ENCODE data around the gene FUT7. TPM values are rescaled to one million over a fixed set of nuclear protein-coding genes. Genes with fewer than 3 reads are reported as not detected.

FUT7 gene
- total RNA-seq: 1 to 10 TPM; 1.3 to 1.6 TPM

- H3K36me3 Mint-ChIP-seq (ENCODE audit: low read depth): no peaks in the 10 kb centered on the region
- no peak within 1 kb of the TSS for H3K27ac Mint-ChIP-seq
- peak within 1 kb of the TSS; percentile 52 for H3K4me3 Mint-ChIP-seq
Observed at GRCh38 chr9:137031904-137032640, at the start of gene FUT7. Gene FUT7, minus strand, starts transcription at chr9:137032088. Its CDS starts 97 bp downstream, at chr9:137031991.

GRCh38 chr9:137080260-137081122, 48.6 kb upstream of the FUT7 start:
- no peak for DNase-seq
- peaks cover 6% of the 10 kb centered on the region for H3K36me3 Mint-ChIP-seq (ENCODE audit: low read depth)
- H3K9me3 Mint-ChIP-seq (ENCODE audit: low read depth): no peaks in the 10 kb centered on the region
- no peaks in the 10 kb centered on the region for H3K27me3 Mint-ChIP-seq
- H3K4me3 Mint-ChIP-seq: no peak overlapping the region
- H3K4me1 Mint-ChIP-seq: peaks cover 17% of the 10 kb centered on the region
- no peak for ATAC-seq
- ChIA-PET CTCF (interaction anchor here (1.0 to 3.2 kb wide), 3 partner anchors 10 to 15 kb away, joined by 3 to 15 read pairs (median 5); no protein-coding TSS in a partner anchor), POLR2A (no interaction called here)
- intact Hi-C loops (cut with DNase I, micrococcal nuclease): no loop called here
- no peak overlapping the region for H3K27ac Mint-ChIP-seq

More at GRCh38 chr9:137031904-137032640, at the start of gene FUT7:
- peak; percentile 7 for ATAC-seq
- no peaks in the 10 kb centered on the region for H3K27me3 Mint-ChIP-seq
- intact Hi-C loops (cut with DNase I, micrococcal nuclease): loop anchor here in 1 of 2 experiments (10.0 kb wide), 1 partner anchor 187 kb away; the partner anchor contains the start of genes AJM1 and PHPT1
- peaks cover 52% of the 10 kb centered on the region for H3K4me1 Mint-ChIP-seq
- DNase-seq: peak; percentile 73
- ChIA-PET CTCF (interaction anchor here (0.6 to 4.7 kb wide), 6 partner anchors 9 to 238 kb away, joined by 3 to 26 read pairs (median 4); partner anchors contain the start of gene MAN1B1), POLR2A (interaction anchor here (0.8 kb wide), 1 partner anchor 64 kb away, joined by 3 read pairs; no protein-coding TSS in a partner anchor)
- no peaks in the 10 kb centered on the region for H3K9me3 Mint-ChIP-seq (ENCODE audit: low read depth)

GRCh38 chr9:137079401-137079787, 47.5 kb upstream of the FUT7 start:
- Mint-ChIP-seq H3K36me3 (ENCODE audit: low read depth) (peaks cover 6% of the 10 kb centered on the region), H3K9me3 (ENCODE audit: low read depth) (no peaks in the 10 kb centered on the region), H3K4me1 (peaks cover 11% of the 10 kb centered on the region), H3K27ac (no peak overlapping the region), H3K27me3 (no peaks in the 10 kb centered on the region), H3K4me3 (no peak overlapping the region)
- intact Hi-C loops (cut with DNase I, micrococcal nuclease): no loop called here
- ChIA-PET POLR2A (interaction anchor here (0.6 kb wide), 1 partner anchor 45 kb away, joined by 3 read pairs; no protein-coding TSS in a partner anchor), CTCF (interaction anchor here (0.8 to 3.2 kb wide), 3 partner anchors 12 to 33 kb away, joined by 3 to 15 read pairs (median 5); partner anchors contain the start of gene NPDC1)
- ATAC-seq (no peak), DNase-seq (no peak)

GRCh38 chr9:137078701-137079400, 47.0 kb upstream of the FUT7 start:
- DNase-seq (no peak), ATAC-seq (no peak)
- Mint-ChIP-seq H3K27ac (no peak overlapping the region), H3K9me3 (ENCODE audit: low read depth) (no peaks in the 10 kb centered on the region), H3K27me3 (no peaks in the 10 kb centered on the region), H3K4me3 (peak overlapping the region; percentile 69), H3K36me3 (ENCODE audit: low read depth) (peaks cover 6% of the 10 kb centered on the region), H3K4me1 (peaks cover 7% of the 10 kb centered on the region)
- ChIA-PET CTCF (interaction anchor here (0.8 to 3.2 kb wide), 3 partner anchors 12 to 32 kb away, joined by 3 to 15 read pairs (median 5); partner anchors contain the start of gene NPDC1), POLR2A (interaction anchor here (0.7 kb wide), 1 partner anchor 8 kb away, joined by 3 read pairs; the partner anchor contains the start of gene MAN1B1)
- intact Hi-C loops (cut with DNase I, micrococcal nuclease): no loop called here

- Mint-ChIP-seq H3K4me1 (no peaks in the 10 kb centered on the region), H3K27me3 (no peaks in the 10 kb centered on the region), H3K36me3 (ENCODE audit: low read depth) (peaks cover 6% of the 10 kb centered on the region), H3K27ac (no peak overlapping the region), H3K4me3 (peak overlapping the region; percentile 69), H3K9me3 (ENCODE audit: low read depth) (no peaks in the 10 kb centered on the region)
- DNase-seq (peak; percentile 63), ATAC-seq (peak; percentile 36)
- CTCF ChIA-PET: interaction anchor here (1.0 to 1.9 kb wide), 5 partner anchors 8 to 44 kb away, joined by 3 to 10 read pairs (median 5); partner anchors contain the start of gene MAN1B1
- POLR2A ChIA-PET: interaction anchor here (0.7 kb wide), 1 partner anchor 8 kb away, joined by 3 read pairs; the partner anchor contains the start of gene MAN1B1
- intact Hi-C loops (cut with DNase I, micrococcal nuclease): loop anchor here in 1 of 2 experiments (1.0 kb wide), 1 partner anchor 8 kb away; the partner anchor contains the start of gene MAN1B1
Observed at GRCh38 chr9:137077758-137078693, 46.1 kb upstream of the FUT7 start.

GRCh38 chr9:137077010-137077747, 45.3 kb upstream of the FUT7 start, which contains the start of gene UAP1L1:
Gene UAP1L1, plus strand, starts transcription at chr9:137077517. Its CDS starts 16 bp downstream, at chr9:137077533.
- ChIA-PET POLR2A (interaction anchor here (1.0 kb wide), 1 partner anchor 9 kb away, joined by 5 read pairs; the partner anchor contains the start of gene MAN1B1), CTCF (interaction anchor here (0.5 to 1.9 kb wide), 7 partner anchors 9 to 138 kb away, joined by 3 to 10 read pairs (median 3); partner anchors contain the start of gene MAN1B1)
- ATAC-seq: peak; percentile 80
- peak within 1 kb of the TSS; percentile 69 for H3K4me3 Mint-ChIP-seq
- peak; percentile 72 for DNase-seq
- no peaks in the 10 kb centered on the region for H3K4me1 Mint-ChIP-seq
- intact Hi-C loops (cut with DNase I, micrococcal nuclease): loop anchor here in 1 of 2 experiments (1.0 kb wide), 1 partner anchor 9 kb away; the partner anchor contains the start of gene MAN1B1
- H3K9me3 Mint-ChIP-seq (ENCODE audit: low read depth): no peaks in the 10 kb centered on the region
- H3K27ac Mint-ChIP-seq: no peak within 1 kb of the TSS
- peaks cover 6% of the 10 kb centered on the region for H3K36me3 Mint-ChIP-seq (ENCODE audit: low read depth)
- no peaks in the 10 kb centered on the region for H3K27me3 Mint-ChIP-seq

GRCh38 chr9:137076636-137077009, 44.7 kb upstream of the FUT7 start:
- H3K27me3 Mint-ChIP-seq: no peaks in the 10 kb centered on the region
- ATAC-seq (no peak), DNase-seq (no peak)
- POLR2A ChIA-PET: interaction anchor here (1.0 kb wide), 1 partner anchor 10 kb away, joined by 5 read pairs; the partner anchor contains the start of gene MAN1B1
- intact Hi-C loops (cut with DNase I, micrococcal nuclease): loop anchor here in 1 of 2 experiments (1.0 kb wide), 1 partner anchor 10 kb away; the partner anchor contains the start of gene MAN1B1
- H3K9me3 Mint-ChIP-seq (ENCODE audit: low read depth): no peaks in the 10 kb centered on the region
- H3K4me1 Mint-ChIP-seq: no peaks in the 10 kb centered on the region
- H3K36me3 Mint-ChIP-seq (ENCODE audit: low read depth): peaks cover 5% of the 10 kb centered on the region
- peak overlapping the region; percentile 69 for H3K4me3 Mint-ChIP-seq
- no peak overlapping the region for H3K27ac Mint-ChIP-seq
- CTCF ChIA-PET: interaction anchor here (0.5 to 1.9 kb wide), 7 partner anchors 8 to 137 kb away, joined by 3 to 10 read pairs (median 4); partner anchors contain the start of genes MAN1B1 and NPDC1

- Mint-ChIP-seq H3K27ac (no peak overlapping the region), H3K9me3 (ENCODE audit: low read depth) (no peaks in the 10 kb centered on the region), H3K27me3 (no peaks in the 10 kb centered on the region), H3K4me3 (no peak overlapping the region), H3K36me3 (ENCODE audit: low read depth) (peaks cover 4% of the 10 kb centered on the region), H3K4me1 (peaks cover 5% of the 10 kb centered on the region)
- POLR2A ChIA-PET: no interaction called here
- intact Hi-C loops (cut with DNase I, micrococcal nuclease): no loop called here
- CTCF ChIA-PET: interaction anchor here (0.5 to 0.9 kb wide), 2 partner anchors 29 to 40 kb away, joined by 3 read pairs; no protein-coding TSS in a partner anchor
- no peak for DNase-seq
- no peak for ATAC-seq
Observed at GRCh38 chr9:137075275-137075775, 43.4 kb upstream of the FUT7 start.
